Effector CD4-positive, alpha-beta T cell (primary cell): ENCODE measurements around the gene INHBB.
"Not testable (repeated sequence)": the region's sequence is repeated elsewhere in the genome, so short reads cannot be mapped to it uniquely, and the experiment has no call there.

Experiments
- DNase-seq: peaks from one replicate; pipeline ENCODE4 v3.0.0-alpha.2; 2020

Gene INHBB

GRCh38 chr2:120383631-120384340, 37.9 kb downstream of the INHBB start:
- DNase-seq: no peak

DNA sequence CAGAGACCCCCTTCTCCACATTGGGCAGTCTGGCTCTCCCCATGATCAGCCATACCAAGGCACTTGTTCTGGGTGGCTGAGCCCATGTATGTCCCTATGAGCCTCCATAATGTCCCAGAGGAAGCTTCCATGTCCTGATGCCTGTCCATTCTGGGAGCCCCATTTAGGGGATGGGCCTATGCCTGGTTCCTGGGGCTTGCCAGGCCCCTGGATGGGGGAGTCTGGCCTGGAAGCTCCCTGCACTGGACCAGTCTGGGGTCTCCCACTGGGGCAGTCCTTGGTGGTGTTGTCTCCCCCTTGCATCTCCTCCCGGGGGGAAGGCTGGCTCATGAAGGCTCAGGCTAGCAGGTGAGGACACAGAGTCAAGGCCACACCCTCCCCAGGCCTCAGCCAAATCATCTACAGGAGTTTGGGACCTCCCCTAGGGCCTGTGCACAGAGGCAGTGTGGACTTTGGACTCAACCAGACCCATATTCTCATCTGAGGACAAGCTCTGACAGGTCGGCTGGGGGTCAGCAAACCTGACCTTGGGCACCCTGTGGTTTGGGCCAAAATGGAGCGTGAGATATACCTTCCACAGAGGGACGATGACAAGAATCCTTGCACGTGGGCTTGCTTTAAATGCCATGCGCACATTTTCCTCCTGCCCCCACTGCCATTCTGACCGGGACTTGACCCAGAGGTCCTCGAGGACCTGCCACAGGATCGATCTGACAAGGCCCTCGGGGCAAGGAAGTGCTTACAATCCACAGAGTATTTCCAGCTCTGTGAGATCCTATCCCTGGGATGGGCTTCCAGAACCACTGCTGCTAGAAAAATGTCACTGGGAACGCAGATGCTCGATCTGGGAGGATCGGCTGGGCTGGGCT, 38.8 kb downstream of the INHBB start:
- DNase-seq: no peak

DNA sequence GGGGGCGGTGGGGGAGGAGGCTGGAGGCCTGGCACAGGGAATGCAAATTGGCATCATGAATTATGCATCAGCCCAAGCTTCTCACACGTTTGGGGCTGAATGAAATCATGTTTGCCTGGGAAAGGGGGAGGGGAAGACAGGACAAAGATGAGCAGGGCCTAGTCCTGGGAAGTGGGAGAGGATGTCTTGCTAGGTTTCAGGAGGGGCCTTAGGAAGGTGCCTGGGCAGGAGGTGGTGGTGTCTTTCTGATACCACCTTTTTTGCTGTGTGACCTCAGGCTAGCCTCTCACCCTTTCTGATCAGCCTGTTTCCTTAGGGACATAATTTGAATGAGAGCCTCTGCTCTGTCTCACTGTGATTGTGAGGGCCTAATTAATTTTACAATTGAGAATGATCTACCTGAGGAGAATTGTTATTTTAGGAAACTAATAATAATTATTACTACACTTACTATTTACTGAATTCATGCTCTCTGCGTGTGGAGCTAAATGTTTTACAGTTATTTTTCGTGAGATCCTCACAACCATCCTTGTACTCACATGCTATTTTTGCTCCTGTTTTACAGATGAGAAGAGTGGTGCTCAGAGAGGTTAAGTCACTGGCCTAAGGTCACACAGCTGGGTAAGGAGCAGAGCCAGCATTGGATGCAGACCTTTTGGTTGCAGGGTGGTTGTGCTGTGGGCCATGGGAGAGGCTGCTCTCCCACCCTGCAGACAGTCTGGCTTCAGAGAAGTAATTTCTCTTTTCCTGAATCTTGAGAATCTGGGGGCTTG, 39.6 kb downstream of the INHBB start:
- no peak for DNase-seq

DNA sequence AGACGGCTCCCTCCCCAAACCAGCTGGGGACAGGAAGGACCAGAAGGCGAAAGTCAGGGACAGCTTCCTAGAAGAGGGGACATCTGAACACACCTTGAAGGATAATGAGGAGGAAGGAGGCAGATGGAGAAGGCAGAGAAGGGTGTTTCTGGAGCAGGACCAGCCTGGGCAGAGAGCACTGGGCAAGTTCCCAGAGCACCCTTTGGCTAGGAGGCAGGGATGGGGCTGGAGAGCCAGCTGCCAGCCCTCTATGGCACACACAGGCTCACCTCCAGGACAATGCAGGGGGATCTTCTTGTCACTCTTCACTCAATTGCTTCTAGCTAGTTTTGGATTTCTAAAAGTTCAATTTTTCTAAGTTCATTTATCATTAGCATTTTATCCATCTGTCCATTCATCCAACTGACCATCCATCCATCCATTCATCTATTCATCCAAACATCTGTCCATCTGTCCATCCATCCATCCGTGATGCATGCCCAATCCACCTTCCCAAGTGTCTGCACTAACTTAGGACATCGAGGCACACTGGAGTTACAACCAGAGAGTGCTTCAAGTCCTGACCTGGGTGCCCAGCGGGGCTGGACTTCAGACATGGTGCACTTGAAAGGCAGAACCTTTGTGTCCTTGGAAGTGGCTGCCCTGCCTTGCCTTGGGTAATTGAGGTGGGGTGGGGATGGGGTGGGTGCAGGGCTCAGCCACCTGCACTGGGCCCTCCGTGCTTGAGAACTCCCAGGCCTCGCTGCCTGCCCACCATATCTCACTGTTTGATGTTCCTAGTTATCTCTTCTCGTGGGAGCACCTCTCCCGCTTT, 42.5 kb downstream of the INHBB start:
- DNase-seq: no peak

DNA sequence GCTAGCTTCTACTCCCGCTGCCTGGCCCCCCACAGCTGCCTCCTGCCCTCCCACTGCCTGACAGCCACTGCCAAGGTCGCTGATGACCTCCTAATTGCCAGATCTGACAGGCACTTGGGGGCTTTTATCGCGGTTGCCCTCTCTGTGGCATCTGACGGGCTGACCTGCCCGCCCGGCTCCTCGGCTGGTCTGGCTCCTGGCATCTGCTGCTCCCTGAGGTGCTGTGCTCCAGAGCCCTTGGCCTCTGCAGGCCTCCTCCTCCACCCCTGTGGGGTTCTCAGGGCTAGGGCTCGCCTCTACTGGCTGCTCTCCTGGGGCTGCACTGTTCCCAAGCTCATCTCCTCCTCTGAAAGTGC, 43.1 kb downstream of the INHBB start:
- no peak for DNase-seq

DNA sequence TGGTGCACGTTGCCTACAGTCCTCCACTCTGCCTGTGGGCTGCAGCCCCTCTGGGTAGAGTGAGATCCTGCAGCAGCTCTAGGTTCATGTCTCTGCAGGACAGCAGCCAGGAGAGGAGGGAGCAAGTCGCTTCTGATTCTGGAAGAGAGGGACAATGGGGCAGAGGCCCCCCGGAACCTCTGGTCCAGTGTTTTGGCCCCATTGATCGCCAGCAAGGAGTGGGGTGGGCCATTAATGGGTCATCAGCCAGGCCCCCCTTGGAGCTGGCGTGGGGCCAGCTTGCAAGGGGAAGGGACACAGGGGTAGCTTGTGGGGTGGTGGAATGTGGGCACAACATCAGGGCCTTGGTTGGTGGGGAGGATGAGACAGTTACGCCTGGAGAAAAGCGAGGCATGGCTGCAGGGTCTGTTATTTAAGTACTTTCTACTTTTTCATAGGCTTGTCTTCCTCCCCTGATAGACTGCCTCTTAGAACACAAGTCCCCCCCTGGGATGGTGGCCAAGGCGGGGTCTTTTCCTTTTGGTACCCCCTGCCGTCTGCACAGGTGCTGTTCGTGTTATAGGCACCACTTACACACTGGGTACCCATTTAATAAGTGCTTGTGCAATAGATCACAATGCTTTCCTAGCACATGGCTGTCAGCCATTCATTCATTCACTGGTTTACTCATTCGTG, 44.6 kb downstream of the INHBB start:
- no peak for DNase-seq

GRCh38 chr2:120391382-120391781, 45.4 kb downstream of the INHBB start:
- not testable (repeated sequence) for DNase-seq

- DNase-seq: no peak
Observed at GRCh38 chr2:120391911-120392665, 46.2 kb downstream of the INHBB start.

GRCh38 chr2:120392923-120393322, 47.0 kb downstream of the INHBB start:
- DNase-seq: no peak

- no peak for DNase-seq
Observed at GRCh38 chr2:120393456-120393855, 47.5 kb downstream of the INHBB start.

- no peak for DNase-seq
Observed at GRCh38 chr2:120394764-120395163, 48.8 kb downstream of the INHBB start.

DNA sequence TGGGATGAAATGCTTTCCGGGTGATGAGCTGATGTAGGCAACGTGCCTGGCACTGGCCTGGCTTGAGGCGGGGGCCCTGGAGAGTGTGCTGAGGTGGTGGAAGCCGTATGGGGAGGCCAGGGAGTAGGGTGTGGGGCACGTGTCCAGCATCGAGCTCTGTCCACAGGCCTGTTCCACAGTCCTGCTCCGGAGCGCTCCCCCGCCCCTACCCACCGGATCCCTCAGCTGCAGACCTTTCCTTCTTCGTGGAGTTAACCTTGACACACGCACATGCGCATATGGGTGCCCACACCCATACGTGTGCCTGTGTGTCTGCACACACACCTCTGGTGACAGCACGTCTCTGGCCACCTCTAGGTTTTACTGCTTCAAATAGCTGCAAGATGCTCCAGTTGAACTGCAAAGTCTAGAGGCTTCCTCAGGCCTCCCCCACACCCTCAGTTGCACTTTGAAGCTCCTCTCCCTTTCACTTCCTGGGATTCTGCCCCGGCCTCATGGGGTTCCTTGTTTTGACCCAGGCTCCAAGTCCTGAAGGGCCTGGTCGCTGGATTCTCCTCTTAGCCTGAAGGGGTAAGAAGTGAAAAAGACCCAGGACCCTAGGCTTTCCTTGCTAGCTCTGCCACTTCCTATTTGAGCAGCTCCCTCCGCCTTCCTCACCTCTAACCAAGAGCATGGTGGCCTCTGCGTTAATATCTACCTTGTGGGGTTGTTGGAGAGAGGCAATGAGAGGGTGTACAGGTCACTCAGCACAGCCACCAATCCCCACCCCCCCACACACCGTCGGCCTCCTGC, 49.5 kb downstream of the INHBB start:
- no peak for DNase-seq

DNA sequence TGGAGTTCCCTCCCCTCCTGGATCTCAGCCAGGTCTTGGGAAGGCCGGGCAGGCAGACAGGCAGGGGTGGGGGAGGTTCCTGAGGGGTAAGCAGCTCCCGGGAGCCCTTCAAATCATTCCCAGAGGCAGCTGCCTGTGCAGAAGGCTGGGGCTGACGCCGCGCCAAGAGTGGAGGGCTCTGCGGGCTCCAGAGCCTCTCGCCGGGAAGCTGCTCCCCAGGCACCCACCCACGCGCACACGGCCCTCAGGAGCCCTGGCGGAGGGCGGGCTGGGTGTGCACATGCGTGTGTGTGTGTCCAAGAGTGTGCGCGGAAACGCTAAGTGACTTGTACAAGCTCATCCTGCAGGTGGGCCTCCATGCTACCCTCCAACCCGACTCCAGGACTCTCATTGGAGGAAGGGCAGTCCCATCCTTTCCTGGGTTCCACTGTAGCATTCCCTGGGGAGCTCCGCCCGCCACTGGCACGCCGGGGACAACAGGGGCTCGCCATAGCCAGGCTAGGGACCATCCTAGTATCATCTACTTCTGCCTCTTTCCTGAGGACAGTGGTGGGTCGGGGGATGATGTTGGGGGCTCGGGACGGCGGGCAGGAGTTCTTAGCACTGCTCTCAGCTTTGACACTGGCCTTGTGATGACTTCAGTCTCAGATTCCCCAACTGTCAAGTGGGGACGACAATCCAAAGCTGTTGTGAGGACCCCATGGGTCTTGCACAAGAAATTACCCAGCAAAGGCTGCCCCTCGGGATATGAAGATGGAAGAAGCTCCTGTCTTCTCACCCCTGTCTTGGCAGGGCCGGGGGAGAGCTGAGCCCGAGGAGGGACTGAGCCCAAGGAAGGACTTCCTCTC, 50.3 kb downstream of the INHBB start:
- no peak for DNase-seq

- no peak for DNase-seq
Observed at GRCh38 chr2:120396861-120397811, 51.2 kb downstream of the INHBB start.

DNA sequence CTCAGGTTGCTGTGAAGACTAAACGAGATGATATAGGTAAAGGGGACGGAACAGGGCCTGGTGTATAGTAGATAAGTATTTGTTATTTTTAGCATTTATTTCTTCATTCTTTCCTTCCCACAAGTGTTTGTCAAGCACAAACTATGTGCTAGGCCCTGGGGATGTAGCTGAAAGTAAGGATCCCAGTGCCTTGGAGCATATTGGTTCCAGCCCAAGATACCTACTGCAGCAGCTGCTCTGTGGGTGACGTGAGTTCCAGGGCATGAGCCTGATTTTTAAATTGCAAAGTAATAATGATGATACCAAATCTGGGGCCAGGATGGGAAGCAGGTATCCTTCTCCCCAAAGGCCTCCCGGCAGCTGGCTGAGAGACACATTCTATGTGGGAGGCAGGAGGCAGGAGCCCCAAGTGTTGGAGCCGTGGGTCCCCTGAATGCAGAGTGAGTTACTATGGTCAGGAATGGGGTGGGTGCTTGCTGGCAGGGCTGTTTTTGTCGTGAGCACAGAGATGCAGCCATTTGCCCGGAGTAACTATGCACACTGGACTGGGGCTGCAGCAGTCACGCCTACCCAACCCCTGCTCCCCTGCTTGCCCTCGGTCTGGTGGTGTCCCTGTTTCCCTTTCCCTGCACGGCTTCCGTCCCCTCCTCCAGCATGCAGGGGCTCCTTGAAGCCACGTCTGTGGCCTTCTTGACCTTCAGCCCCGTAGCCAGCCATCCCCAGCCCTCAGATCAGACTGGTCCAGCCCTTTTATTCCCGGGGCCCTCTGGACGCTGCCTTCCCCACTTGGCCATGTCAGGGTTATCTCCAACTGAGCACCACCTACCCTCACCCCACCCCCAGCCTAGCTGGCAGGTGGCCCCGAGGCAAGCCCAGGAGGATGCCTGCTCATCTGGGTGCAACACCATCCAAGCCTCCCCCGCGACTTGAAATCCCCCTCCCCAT, 52.4 kb downstream of the INHBB start:
- DNase-seq: no peak

DNA sequence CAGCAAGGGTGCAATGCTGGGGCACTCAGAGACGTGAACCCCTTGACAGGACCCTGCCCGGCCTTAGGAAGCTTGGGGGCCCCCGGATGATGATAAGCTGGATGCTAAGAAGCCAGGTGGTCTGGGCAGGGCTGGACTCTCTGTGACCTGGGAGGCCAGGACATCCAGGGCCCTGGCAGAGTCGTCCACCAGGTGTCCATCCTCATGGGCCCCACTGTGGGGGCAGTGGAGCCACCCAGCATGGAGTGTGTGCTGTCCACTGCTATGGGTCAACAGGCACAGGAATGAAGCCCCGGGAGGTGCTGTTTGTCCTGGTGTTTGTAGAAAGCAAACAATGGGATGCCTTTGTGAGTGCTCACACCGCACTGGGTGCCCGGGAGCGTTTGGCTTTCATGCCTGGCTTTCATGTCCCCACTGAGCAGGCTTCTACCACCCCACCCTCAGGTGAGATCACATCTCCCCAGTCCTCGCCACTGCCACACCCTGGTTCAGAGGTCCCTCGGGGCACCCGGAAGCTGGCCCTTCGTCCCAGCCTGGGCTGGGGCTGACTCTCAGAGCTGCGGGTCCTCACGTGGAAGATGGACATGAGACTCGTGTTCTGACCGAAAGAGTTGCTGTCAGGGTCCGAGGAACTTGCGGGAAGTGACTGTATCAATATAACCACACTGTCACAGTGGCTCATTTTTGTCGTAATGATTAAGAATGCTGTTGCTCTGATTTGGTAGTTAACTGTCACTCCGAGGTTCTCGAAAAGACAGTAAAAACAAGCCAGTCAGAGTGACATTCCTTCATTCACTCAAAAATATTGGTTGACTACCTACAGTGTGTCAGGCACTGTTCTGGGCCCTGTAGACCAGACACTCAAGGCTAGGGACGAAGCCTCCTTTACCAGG, 53.3 kb downstream of the INHBB start:
- no peak for DNase-seq
